Midbrain (tissue), 1 donor: ENCODE data around the gene PPP1R13L.
"Not testable (repeated sequence)": the region's sequence is repeated elsewhere in the genome, so short reads cannot be mapped to it uniquely, and the experiment has no call there.

Source experiments
- DNase-seq: peaks from one replicate; lab custom pipeline; 2025; lab: John Stamatoyannopoulos, UW

The PPP1R13L gene

DNA sequence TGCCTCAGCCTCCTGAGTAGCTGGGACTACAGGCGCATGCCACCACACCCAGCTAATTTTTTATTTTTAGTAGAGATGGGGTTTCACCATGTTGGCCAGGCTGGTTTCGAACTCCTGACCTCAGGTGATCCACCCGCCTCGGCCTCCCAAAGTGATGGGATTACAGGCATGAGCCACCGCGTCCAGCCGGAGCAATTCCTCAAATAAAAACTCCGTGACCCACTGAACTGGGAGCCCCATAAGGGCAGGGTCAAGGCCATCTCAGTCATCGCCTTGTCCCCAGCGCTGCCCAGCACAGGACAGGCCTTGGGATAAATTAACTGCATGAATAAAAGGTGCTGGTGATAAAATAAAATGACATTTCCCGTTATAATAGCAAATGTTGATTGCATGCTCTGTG is 25.0 kb upstream of the PPP1R13L start:
- DNase-seq: not testable (repeated sequence)

DNA sequence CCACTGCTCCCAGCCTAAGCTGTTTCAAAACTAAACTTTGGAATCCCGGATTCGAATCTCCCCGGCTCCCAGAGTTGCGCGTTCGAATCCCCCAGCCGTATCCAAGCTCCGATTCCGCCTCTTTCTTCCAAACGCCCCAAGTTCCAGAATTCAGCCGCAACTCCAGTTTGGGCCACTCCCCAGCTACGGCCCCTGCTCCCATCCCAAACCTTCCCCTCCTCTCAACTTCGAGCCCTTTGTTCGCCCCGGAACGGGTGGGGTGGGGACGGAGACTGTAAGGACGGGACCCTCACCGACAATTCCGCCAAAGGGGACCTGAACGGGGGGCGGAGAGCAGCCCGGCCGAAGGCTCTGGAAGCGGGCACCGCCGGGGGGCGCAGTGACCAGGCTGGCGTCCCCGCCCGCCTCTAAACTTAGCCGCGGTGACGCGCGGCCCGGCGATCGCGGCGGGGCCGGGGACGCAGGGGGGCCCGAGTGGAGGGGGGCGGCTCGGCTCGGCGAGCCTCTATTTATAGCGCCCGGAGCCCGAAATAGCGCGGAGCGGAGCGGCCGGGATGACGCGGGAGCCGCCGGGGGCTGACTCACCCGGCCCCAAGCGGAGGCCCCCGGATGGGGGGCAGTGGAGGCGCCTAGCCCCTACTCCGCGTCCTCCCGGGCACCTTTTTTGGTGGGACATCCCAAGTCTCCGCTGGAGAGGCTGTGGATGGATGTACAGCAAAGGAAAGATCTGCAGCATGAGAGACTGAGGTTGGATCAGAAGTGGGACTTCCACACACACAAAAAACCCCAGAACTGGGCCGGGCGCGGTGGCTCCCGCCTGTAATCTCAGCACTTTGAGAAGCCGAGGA is 23.7 kb upstream of the PPP1R13L start:
- no peak for DNase-seq

- peak; percentile 76 for DNase-seq
These were observed 19.6 kb upstream of the PPP1R13L start for GRCh38 chr19:45424191-45425058.

- peak; percentile 95 for DNase-seq
These were observed 18.8 kb upstream of the PPP1R13L start, which contains the start of gene ERCC1 for GRCh38 chr19:45423589-45424190. ERCC1 (minus strand) TSS chr19:45423917; CDS start chr19:45423374, 543 bp downstream.

- no peak for DNase-seq
These were observed 18.2 kb upstream of the PPP1R13L start for GRCh38 chr19:45423033-45423588.

DNA sequence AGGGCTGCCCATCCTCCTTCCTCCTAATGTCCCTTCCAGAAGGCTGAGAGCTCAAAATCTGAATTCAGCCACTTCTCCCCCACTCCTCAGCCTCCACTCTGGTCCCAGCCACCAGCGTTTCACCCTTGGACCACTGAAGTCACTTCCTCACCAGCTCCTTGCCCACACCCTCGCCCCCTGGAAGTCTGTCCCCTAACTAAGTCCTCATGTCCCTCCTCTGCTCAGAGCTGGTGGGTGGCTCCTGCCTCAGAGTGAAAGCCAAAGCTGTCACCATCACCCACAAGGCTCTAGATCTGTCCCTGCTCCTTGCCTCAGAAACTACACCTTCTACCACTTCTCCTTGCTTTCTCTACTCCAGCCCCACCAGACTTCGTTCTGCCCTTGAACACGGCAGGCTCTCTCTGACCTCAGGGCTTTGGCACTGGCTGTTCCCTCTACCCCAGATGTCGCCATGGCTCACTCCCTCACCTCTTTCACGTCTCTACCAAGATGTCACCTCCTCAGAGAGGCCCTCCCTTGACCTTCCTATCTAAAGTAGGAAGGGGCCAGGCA is 17.2 kb upstream of the PPP1R13L start:
- DNase-seq: no peak

GRCh38 chr19:45420871-45421270 is 16.0 kb upstream of the PPP1R13L start:
- no peak for DNase-seq

GRCh38 chr19:45420356-45420755 is 15.5 kb upstream of the PPP1R13L start:
- no peak for DNase-seq

GRCh38 chr19:45419895-45420294 is 15.0 kb upstream of the PPP1R13L start:
- no peak for DNase-seq

DNA sequence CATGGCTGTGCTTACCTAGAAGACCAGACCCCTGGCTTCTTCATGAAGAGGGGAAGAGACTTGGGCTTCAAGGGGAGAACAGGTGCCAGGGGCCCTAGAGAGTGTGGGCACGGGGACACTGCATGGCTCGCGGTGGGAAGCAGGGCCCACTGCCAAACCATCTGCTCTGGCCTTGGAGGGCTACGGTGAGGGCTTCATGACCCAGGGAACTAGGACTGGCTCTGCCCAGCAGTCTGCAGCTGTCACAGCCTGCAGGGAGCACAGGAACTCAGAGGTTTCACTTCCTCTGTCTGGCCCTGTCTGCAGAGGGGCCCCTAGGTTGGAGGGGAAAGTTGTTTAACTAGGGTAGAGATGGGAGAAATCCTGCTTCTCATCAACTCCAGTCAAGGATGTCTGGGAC is 14.5 kb upstream of the PPP1R13L start:
- peak; percentile 57 for DNase-seq

- no peak for DNase-seq
These were observed 13.9 kb upstream of the PPP1R13L start for GRCh38 chr19:45418802-45419201.

GRCh38 chr19:45417151-45417550 is 12.3 kb upstream of the PPP1R13L start:
- DNase-seq: no peak

DNA sequence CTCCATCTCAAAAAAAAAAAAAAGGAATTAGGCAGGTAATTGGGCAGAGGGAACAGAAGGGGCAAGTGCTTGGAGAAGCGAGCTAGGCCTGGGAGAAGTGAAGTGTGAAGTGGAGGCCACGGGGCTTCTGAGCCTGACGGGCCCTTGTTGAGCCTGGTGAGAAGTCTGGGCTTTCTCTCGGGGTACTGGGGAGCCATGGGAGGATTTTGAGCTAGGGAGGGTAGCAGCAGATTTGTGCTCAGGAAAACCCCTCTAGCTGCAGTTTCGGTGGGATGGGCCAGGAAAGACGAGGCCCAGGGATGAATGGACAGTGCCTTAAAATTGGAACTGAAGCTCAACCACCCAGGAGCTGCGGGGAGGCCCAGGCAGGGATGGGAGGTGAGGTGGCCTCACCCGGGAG is 9.6 kb upstream of the PPP1R13L start:
- DNase-seq: no peak

DNA sequence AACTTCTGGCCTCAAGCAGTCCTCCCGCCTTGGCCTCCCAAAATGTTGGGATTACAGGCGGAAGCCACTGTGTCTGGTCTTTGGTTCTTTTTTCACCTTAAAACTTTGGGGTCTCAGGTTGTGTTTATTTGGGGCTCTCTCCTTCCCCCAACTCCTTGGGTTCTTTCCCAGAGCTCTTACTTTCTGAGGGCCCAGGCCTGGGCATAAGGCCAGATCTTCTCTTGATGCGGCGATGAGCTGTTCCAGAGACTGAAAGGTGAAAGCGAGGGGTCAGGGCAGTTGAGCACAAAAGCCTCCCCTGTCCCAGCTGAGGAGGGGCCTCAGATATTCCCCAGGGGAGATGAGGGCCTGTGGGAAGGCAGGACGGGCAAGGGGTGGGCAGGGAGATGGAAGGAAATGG is 8.6 kb upstream of the PPP1R13L start:
- no peak for DNase-seq

DNA sequence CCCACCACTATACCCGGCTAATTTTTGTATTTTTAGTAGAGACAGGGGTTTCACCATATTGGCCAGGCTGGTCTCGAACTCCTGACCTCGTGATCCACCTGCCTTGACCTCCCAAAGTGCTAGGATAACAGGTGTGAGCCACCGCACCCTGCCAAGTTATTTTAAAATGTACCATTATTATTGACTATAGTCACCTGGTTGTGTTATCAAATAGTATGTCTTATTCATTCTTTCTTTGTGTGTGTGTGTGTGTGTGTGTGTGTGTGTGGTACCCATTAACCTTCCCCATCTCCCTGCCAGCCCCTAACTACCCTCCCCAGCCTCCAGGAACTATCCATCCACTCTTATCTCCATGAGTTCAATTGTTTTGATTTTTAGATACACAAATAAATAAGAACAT is 5.5 kb upstream of the PPP1R13L start:
- not testable (repeated sequence) for DNase-seq

DNA sequence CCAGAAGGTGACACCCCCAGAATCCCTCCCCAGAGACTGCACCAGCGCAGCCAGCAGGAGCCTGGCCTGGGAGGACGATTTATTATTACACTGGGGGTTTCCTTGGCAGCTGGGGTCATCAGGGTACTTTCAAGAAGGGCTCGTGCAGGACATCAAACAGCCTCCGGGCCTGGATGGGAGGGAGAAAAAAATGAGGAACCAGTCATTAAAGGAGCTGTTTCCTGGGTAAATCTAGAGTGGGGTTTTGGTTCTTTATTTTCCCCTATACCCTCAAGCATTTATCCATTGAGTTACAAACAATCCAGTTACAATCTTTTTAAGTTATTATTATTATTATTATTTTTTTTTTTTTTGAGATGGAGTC is 4.7 kb upstream of the PPP1R13L start:
- no peak for DNase-seq

GRCh38 chr19:45408830-45409556 is 4.1 kb upstream of the PPP1R13L start:
- DNase-seq: no peak

- no peak for DNase-seq
These were observed 3.3 kb upstream of the PPP1R13L start for GRCh38 chr19:45408121-45408520.

GRCh38 chr19:45407585-45407984 is 2.7 kb upstream of the PPP1R13L start:
- not testable (repeated sequence) for DNase-seq

GRCh38 chr19:45407091-45407375 is 2.2 kb upstream of the PPP1R13L start:
- no peak for DNase-seq
